Measurements from ENCODE around the gene CD74. TPM values are rescaled to one million over a fixed set of nuclear protein-coding genes. Genes with fewer than 3 reads are reported as not detected.

Gene CD74
- total RNA-seq, 4 donors from 2014 or later: 118 to 1,231 (median 675) TPM

GRCh38 chr5:150394912-150395687 is 17.6 kb downstream of the CD74 start:
- H3K27ac ChIP-seq: no peak overlapping the region
- intact Hi-C loops (cut with DNase I; ENCODE audit: low total_unique reads): no loop called here
- H3K27me3 ChIP-seq: no peaks in the 10 kb centered on the region
- TF ChIP-seq, protein P1, sequence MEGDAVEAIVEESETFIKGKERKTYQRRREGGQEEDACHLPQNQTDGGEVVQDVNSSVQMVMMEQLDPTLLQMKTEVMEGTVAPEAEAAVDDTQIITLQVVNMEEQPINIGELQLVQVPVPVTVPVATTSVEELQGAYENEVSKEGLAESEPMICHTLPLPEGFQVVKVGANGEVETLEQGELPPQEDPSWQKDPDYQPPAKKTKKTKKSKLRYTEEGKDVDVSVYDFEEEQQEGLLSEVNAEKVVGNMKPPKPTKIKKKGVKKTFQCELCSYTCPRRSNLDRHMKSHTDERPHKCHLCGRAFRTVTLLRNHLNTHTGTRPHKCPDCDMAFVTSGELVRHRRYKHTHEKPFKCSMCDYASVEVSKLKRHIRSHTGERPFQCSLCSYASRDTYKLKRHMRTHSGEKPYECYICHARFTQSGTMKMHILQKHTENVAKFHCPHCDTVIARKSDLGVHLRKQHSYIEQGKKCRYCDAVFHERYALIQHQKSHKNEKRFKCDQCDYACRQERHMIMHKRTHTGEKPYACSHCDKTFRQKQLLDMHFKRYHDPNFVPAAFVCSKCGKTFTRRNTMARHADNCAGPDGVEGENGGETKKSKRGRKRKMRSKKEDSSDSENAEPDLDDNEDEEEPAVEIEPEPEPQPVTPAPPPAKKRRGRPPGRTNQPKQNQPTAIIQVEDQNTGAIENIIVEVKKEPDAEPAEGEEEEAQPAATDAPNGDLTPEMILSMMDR (IDR thresholded peaks at IDR 0.05): no peak
- TF ChIP-seq POLR2A (IDR thresholded peaks at IDR 0.05): no peak
- no peaks in the 10 kb centered on the region for H3K36me3 ChIP-seq
- no peak for DNase-seq
- H3K4me3 ChIP-seq: no peak overlapping the region
- no peaks in the 10 kb centered on the region for H3K4me1 ChIP-seq
- H3K9me3 ChIP-seq: no peaks in the 10 kb centered on the region

- intact Hi-C loops (cut with DNase I; ENCODE audit: low total_unique reads): no loop called here
- Histone ChIP-seq H3K36me3 (no peaks in the 10 kb centered on the region), H3K4me3 (no peak overlapping the region)
Observed at GRCh38 chr5:150394131-150394530, 18.6 kb downstream of the CD74 start.

DNA sequence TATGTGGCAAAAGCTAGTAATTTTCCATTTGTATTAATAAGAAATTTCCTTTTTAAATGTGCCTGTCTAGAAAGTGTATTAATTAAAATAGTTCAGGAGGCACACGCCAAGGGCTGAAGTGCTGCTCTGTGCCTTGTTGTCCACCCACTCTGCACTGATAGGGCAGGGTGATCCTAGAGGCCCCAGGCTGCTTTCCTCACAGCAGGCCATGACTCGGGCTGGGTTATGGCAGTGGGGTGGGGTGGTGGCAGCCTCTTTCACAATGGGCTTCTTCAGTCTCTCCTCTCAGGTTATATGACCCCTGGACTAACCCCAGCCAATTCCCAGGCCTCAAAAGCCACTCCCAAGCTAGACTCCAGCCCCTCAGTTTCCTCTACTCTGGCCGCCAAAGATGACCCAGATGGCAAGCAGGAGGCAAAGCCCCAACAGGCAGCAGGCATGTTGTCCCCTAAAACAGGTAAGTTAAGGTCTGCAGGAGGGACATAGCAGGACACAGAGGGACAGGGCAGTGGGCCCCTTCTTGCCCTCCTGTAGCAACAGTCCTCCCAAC is 19.5 kb downstream of the CD74 start:
- intact Hi-C loops (cut with DNase I; ENCODE audit: low total_unique reads): no loop called here

More at GRCh38 chr5:150394131-150394530, 18.6 kb downstream of the CD74 start:
- H3K27ac ChIP-seq: no peak overlapping the region
- TF ChIP-seq, protein P1 (IDR thresholded peaks at IDR 0.05): no peak
- TF ChIP-seq POLR2A (IDR thresholded peaks at IDR 0.05): no peak
- no peak for DNase-seq
- H3K27me3 ChIP-seq: no peaks in the 10 kb centered on the region
- H3K4me1 ChIP-seq: no peaks in the 10 kb centered on the region
- H3K9me3 ChIP-seq: no peaks in the 10 kb centered on the region

DNA sequence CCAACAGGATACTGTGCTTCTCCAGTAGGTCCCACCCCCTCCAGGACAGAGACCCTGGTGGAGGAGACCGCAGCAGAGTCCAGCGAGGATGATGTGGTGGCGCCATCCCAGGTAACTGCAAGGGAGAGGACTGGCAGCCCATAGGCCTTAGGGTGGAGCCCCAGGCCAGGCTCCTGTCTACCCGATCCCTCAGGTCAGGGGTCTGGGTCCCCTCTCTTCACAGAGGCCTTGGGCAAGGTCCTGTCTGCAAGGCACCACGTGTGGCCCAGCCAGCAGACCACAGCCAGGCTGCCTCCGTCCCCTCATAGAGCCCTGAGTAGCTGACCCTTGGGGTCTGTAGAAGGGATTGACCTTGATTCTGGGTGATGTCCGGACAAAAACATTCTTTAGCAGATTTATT is 20.0 kb downstream of the CD74 start:
- DNase-seq: no peak
- H3K27ac ChIP-seq: no peak overlapping the region
- H3K27me3 ChIP-seq: no peaks in the 10 kb centered on the region
- TF ChIP-seq, protein P1 (IDR thresholded peaks at IDR 0.05): no peak
- no peak for TF ChIP-seq POLR2A (IDR thresholded peaks at IDR 0.05)
- intact Hi-C loops (cut with DNase I; ENCODE audit: low total_unique reads): no loop called here
- H3K4me3 ChIP-seq: no peak overlapping the region
- H3K9me3 ChIP-seq: no peaks in the 10 kb centered on the region
- H3K36me3 ChIP-seq: no peaks in the 10 kb centered on the region
- H3K4me1 ChIP-seq: no peaks in the 10 kb centered on the region

More for the DNA sequence above, 19.5 kb downstream of the CD74 start:
- no peaks in the 10 kb centered on the region for H3K9me3 ChIP-seq
- H3K36me3 ChIP-seq: no peaks in the 10 kb centered on the region
- no peak for DNase-seq
- no peak overlapping the region for H3K4me3 ChIP-seq
- H3K27ac ChIP-seq: no peak overlapping the region
- no peak for TF ChIP-seq POLR2A (IDR thresholded peaks at IDR 0.05)
- TF ChIP-seq, protein P1 (IDR thresholded peaks at IDR 0.05): no peak
- H3K27me3 ChIP-seq: no peaks in the 10 kb centered on the region
- no peaks in the 10 kb centered on the region for H3K4me1 ChIP-seq

DNA sequence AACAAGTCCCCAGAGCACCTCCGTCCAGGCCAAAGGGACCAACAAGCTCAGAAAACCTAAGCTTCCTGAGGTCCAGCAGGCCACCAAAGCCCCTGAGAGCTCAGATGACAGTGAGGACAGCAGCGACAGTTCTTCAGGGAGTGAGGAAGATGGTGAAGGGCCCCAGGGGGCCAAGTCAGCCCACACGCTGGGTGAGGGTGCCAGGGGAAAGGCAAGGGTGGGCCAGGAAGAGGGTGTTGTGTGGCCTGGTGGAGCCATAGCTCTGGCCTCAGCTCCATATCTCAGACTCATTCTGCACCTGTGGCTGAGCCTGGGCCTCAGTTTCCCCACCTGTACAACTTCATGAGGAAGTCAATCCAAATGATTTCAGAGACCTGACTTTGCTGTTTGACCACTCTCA is 20.7 kb downstream of the CD74 start:
- no peak for DNase-seq
- Histone ChIP-seq H3K27ac (no peak overlapping the region), H3K4me1 (no peaks in the 10 kb centered on the region), H3K4me3 (no peak overlapping the region), H3K36me3 (no peaks in the 10 kb centered on the region), H3K27me3 (no peaks in the 10 kb centered on the region), H3K9me3 (no peaks in the 10 kb centered on the region)
- TF ChIP-seq, protein P1 (IDR thresholded peaks at IDR 0.05): no peak
- no peak for TF ChIP-seq POLR2A (IDR thresholded peaks at IDR 0.05)
- intact Hi-C loops (cut with DNase I; ENCODE audit: low total_unique reads): no loop called here

Measured in uterus (tissue), 4 donors.